ENCODE results near the gene DIS3L2. TPM values are rescaled to one million over a fixed set of nuclear protein-coding genes. Genes with fewer than 3 reads are reported as not detected.

Gene DIS3L2
- total RNA-seq, 1 donor from 2014 or later: 30.2 TPM

DNA sequence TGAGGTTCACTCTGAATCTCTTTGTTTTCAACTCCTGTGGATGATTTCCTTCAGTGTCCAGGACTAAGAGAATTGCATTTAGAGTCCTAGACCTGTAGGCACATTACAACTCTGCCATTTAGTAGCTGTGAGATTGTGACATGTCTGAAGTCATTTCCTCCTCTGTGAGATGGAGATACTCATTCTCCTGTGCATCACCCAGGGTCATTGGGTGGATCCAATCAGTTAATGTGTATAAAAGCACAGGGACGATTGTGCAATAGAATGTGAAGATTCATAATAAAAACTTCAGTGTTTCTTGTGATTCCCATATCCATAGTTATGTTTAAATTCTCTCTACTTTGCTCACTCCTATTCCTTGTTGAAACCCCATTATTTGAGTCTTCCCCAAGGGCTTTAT, 113.6 kb downstream of the DIS3L2 start:
- DNase-seq (ENCODE audit: low spot score): no peak
- Mint-ChIP-seq H3K9me3 (peaks cover 2% of the 10 kb centered on the region), H3K27ac (no peak overlapping the region), H3K4me3 (ENCODE audit: low read depth) (no peak overlapping the region), H3K36me3 (ENCODE audit: low read depth) (no peaks in the 10 kb centered on the region), H3K27me3 (ENCODE audit: low read depth) (no peaks in the 10 kb centered on the region), H3K4me1 (ENCODE audit: low read depth) (peaks cover 2% of the 10 kb centered on the region)
- intact Hi-C loops (cut with micrococcal nuclease): no loop called here

DNA sequence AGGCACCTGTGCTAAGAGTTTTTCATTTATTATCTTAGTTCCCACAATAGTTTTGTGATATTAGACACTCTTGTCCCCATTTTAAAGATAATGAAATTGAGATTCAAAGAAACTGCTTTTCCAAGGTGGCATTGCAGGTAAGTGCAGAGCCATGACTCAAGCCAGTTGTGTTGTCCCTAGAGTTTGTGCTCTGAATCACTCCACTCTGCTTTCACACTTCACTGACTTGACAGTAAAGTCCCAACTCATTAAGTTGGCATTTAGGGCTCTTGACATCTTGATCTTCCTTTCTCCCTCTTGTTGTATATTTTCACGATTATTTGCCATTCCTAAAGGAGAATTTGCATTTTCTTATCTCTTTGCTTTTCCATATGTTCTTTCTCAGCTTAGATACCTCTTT, 114.3 kb downstream of the DIS3L2 start:
- intact Hi-C loops (cut with micrococcal nuclease): no loop called here
- no peaks in the 10 kb centered on the region for H3K27me3 Mint-ChIP-seq (ENCODE audit: low read depth)
- peaks cover 3% of the 10 kb centered on the region for H3K9me3 Mint-ChIP-seq
- H3K4me3 Mint-ChIP-seq (ENCODE audit: low read depth): no peak overlapping the region
- H3K4me1 Mint-ChIP-seq (ENCODE audit: low read depth): peaks cover 2% of the 10 kb centered on the region
- H3K27ac Mint-ChIP-seq: no peak overlapping the region
- DNase-seq (ENCODE audit: low spot score): no peak
- H3K36me3 Mint-ChIP-seq (ENCODE audit: low read depth): no peaks in the 10 kb centered on the region

GRCh38 chr2:232076272-232076671, 114.8 kb downstream of the DIS3L2 start:
- Mint-ChIP-seq H3K27me3 (ENCODE audit: low read depth) (no peaks in the 10 kb centered on the region), H3K4me3 (ENCODE audit: low read depth) (no peak overlapping the region), H3K9me3 (peaks cover 3% of the 10 kb centered on the region), H3K4me1 (ENCODE audit: low read depth) (peaks cover 2% of the 10 kb centered on the region), H3K36me3 (ENCODE audit: low read depth) (no peaks in the 10 kb centered on the region), H3K27ac (no peak overlapping the region)
- intact Hi-C loops (cut with micrococcal nuclease): no loop called here
- no peak for DNase-seq (ENCODE audit: low spot score)

- DNase-seq (ENCODE audit: low spot score): no peak
- Mint-ChIP-seq H3K4me3 (ENCODE audit: low read depth) (no peak overlapping the region), H3K36me3 (ENCODE audit: low read depth) (no peaks in the 10 kb centered on the region), H3K9me3 (peaks cover 3% of the 10 kb centered on the region), H3K27ac (no peak overlapping the region), H3K27me3 (ENCODE audit: low read depth) (no peaks in the 10 kb centered on the region), H3K4me1 (ENCODE audit: low read depth) (peaks cover 2% of the 10 kb centered on the region)
- intact Hi-C loops (cut with micrococcal nuclease): no loop called here
Observed at GRCh38 chr2:232076736-232077135, 115.2 kb downstream of the DIS3L2 start.

GRCh38 chr2:232085164-232085563, 123.7 kb downstream of the DIS3L2 start:
- Mint-ChIP-seq H3K36me3 (ENCODE audit: low read depth) (peaks cover 4% of the 10 kb centered on the region), H3K9me3 (peaks cover 13% of the 10 kb centered on the region), H3K4me3 (ENCODE audit: low read depth) (no peak overlapping the region), H3K4me1 (ENCODE audit: low read depth) (no peaks in the 10 kb centered on the region), H3K27ac (no peak overlapping the region), H3K27me3 (ENCODE audit: low read depth) (no peaks in the 10 kb centered on the region)
- intact Hi-C loops (cut with micrococcal nuclease): no loop called here
- DNase-seq (ENCODE audit: low spot score): no peak

- no peaks in the 10 kb centered on the region for H3K27me3 Mint-ChIP-seq (ENCODE audit: low read depth)
- intact Hi-C loops (cut with micrococcal nuclease): no loop called here
- H3K36me3 Mint-ChIP-seq (ENCODE audit: low read depth): peaks cover 4% of the 10 kb centered on the region
- no peaks in the 10 kb centered on the region for H3K4me1 Mint-ChIP-seq (ENCODE audit: low read depth)
- H3K9me3 Mint-ChIP-seq: peaks cover 12% of the 10 kb centered on the region
- H3K27ac Mint-ChIP-seq: no peak overlapping the region
- no peak overlapping the region for H3K4me3 Mint-ChIP-seq (ENCODE audit: low read depth)
- no peak for DNase-seq (ENCODE audit: low spot score)
Observed at GRCh38 chr2:232085826-232086425, 124.4 kb downstream of the DIS3L2 start.

DNA sequence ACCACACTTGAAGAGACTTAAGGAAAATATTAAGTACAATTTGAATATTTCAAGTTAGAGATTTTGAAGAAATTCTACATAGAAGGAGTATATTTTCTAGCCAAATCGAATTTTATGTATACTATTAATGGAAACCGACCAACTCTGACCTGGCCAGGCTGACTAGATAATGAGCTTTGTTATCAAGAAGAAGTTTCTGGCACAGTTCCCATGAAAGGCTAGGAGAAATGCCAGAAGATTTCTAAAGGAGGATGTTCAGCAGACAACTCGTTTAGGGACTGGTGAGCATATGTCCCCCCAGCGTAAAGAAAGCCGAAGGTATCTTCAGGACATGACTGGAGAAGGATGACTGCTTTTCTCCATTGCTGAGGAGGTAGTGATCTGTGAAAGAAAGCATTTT, 127.3 kb downstream of the DIS3L2 start:
- intact Hi-C loops (cut with micrococcal nuclease): no loop called here
- no peaks in the 10 kb centered on the region for H3K4me1 Mint-ChIP-seq (ENCODE audit: low read depth)
- no peaks in the 10 kb centered on the region for H3K27me3 Mint-ChIP-seq (ENCODE audit: low read depth)
- no peak overlapping the region for H3K27ac Mint-ChIP-seq
- DNase-seq (ENCODE audit: low spot score): no peak
- peaks cover 4% of the 10 kb centered on the region for H3K36me3 Mint-ChIP-seq (ENCODE audit: low read depth)
- H3K9me3 Mint-ChIP-seq: peaks cover 16% of the 10 kb centered on the region
- no peak overlapping the region for H3K4me3 Mint-ChIP-seq (ENCODE audit: low read depth)

DNA sequence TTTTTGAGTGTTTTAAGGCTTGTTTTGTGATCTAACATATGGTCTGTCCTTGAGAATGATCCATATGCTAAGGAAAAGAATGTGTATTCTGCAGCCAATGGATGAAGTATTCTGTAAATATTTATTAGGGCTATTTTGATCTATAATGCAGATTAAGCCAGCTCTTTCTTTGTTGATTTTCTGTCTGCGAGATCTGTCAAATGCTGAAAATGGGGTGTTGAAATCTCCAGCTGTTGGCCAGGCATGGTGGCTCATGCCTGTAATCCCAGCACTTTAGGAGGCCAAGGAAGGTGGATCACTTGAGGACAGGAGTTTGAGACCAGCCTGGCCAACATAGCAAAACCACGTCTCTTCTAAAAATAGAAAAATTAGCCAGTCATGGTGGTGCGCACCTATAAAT, 132.7 kb downstream of the DIS3L2 start:
- no peak for DNase-seq (ENCODE audit: low spot score)
- intact Hi-C loops (cut with micrococcal nuclease): no loop called here
- peaks cover 49% of the 10 kb centered on the region for H3K9me3 Mint-ChIP-seq
- no peak overlapping the region for H3K4me3 Mint-ChIP-seq (ENCODE audit: low read depth)
- no peaks in the 10 kb centered on the region for H3K27me3 Mint-ChIP-seq (ENCODE audit: low read depth)
- H3K27ac Mint-ChIP-seq: no peak overlapping the region
- peaks cover 34% of the 10 kb centered on the region for H3K36me3 Mint-ChIP-seq (ENCODE audit: low read depth)
- H3K4me1 Mint-ChIP-seq (ENCODE audit: low read depth): no peaks in the 10 kb centered on the region

GRCh38 chr2:232094883-232095282, 133.4 kb downstream of the DIS3L2 start:
- intact Hi-C loops (cut with micrococcal nuclease): no loop called here

GRCh38 chr2:232097260-232097659, 135.7 kb downstream of the DIS3L2 start:
- H3K27ac Mint-ChIP-seq: no peak overlapping the region
- peaks cover 34% of the 10 kb centered on the region for H3K36me3 Mint-ChIP-seq (ENCODE audit: low read depth)
- no peak for DNase-seq (ENCODE audit: low spot score)
- no peaks in the 10 kb centered on the region for H3K4me1 Mint-ChIP-seq (ENCODE audit: low read depth)
- no peak overlapping the region for H3K4me3 Mint-ChIP-seq (ENCODE audit: low read depth)
- H3K27me3 Mint-ChIP-seq (ENCODE audit: low read depth): no peaks in the 10 kb centered on the region
- peaks cover 49% of the 10 kb centered on the region for H3K9me3 Mint-ChIP-seq
- intact Hi-C loops (cut with micrococcal nuclease): no loop called here

More at GRCh38 chr2:232094883-232095282, 133.4 kb downstream of the DIS3L2 start:
- no peaks in the 10 kb centered on the region for H3K4me1 Mint-ChIP-seq (ENCODE audit: low read depth)
- peaks cover 34% of the 10 kb centered on the region for H3K36me3 Mint-ChIP-seq (ENCODE audit: low read depth)
- H3K4me3 Mint-ChIP-seq (ENCODE audit: low read depth): no peak overlapping the region
- H3K27me3 Mint-ChIP-seq (ENCODE audit: low read depth): no peaks in the 10 kb centered on the region
- H3K9me3 Mint-ChIP-seq: peaks cover 49% of the 10 kb centered on the region
- DNase-seq (ENCODE audit: low spot score): no peak
- no peak overlapping the region for H3K27ac Mint-ChIP-seq

DNA sequence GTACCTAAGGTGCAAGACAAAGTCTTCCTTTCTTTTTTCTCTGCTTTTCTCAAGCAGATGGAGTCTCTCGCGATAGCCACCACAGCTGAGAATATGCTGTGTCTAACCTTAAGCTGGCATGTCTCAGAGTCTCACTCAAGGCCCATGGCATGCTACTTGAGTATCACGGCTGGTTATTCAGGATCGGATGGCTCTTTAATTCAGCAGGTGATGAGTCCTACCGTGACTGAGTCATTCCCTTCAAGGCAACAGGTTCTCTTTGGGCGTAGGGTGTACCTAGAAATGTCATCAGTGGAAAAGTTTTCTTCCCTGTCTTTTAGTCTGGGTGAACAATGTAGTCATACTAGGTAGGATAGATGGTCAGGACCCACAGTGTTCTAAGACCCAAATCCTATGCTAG, 136.2 kb downstream of the DIS3L2 start:
- H3K27me3 Mint-ChIP-seq (ENCODE audit: low read depth): no peaks in the 10 kb centered on the region

GRCh38 chr2:232102380-232102779, 140.9 kb downstream of the DIS3L2 start:
- peaks cover 5% of the 10 kb centered on the region for H3K9me3 Mint-ChIP-seq
- intact Hi-C loops (cut with micrococcal nuclease): no loop called here
- peaks cover 8% of the 10 kb centered on the region for H3K36me3 Mint-ChIP-seq (ENCODE audit: low read depth)
- H3K4me1 Mint-ChIP-seq (ENCODE audit: low read depth): no peaks in the 10 kb centered on the region
- H3K4me3 Mint-ChIP-seq (ENCODE audit: low read depth): no peak overlapping the region
- no peak for DNase-seq (ENCODE audit: low spot score)
- peaks cover 9% of the 10 kb centered on the region for H3K27me3 Mint-ChIP-seq (ENCODE audit: low read depth)
- no peak overlapping the region for H3K27ac Mint-ChIP-seq

More for the DNA sequence above, 136.2 kb downstream of the DIS3L2 start:
- peaks cover 34% of the 10 kb centered on the region for H3K36me3 Mint-ChIP-seq (ENCODE audit: low read depth)
- H3K4me1 Mint-ChIP-seq (ENCODE audit: low read depth): no peaks in the 10 kb centered on the region
- DNase-seq (ENCODE audit: low spot score): no peak
- H3K9me3 Mint-ChIP-seq: peaks cover 48% of the 10 kb centered on the region
- H3K27ac Mint-ChIP-seq: no peak overlapping the region
- H3K4me3 Mint-ChIP-seq (ENCODE audit: low read depth): no peak overlapping the region
- intact Hi-C loops (cut with micrococcal nuclease): no loop called here

- no peak overlapping the region for H3K27ac Mint-ChIP-seq
- no peaks in the 10 kb centered on the region for H3K4me1 Mint-ChIP-seq (ENCODE audit: low read depth)
- peaks cover 3% of the 10 kb centered on the region for H3K36me3 Mint-ChIP-seq (ENCODE audit: low read depth)
- DNase-seq (ENCODE audit: low spot score): no peak
- H3K9me3 Mint-ChIP-seq: no peaks in the 10 kb centered on the region
- H3K4me3 Mint-ChIP-seq (ENCODE audit: low read depth): no peak overlapping the region
- H3K27me3 Mint-ChIP-seq (ENCODE audit: low read depth): peaks cover 13% of the 10 kb centered on the region
- intact Hi-C loops (cut with micrococcal nuclease): no loop called here
Observed at GRCh38 chr2:232103140-232103737, 141.7 kb downstream of the DIS3L2 start.

Data from activated T-helper 2 cell treated with anti-CD3 and anti-CD28 coated beads, Interferon-gamma antibody, Interleukin-2, Interleukin-4, amounts not matched to agents 10 μg/mL and 5 μg/mL and 100 μg/mL, durations not matched to agents 14 hours and 24 hours and 36 hours (primary cell).